AG09309 (cell line): Measurements from ENCODE around the gene RGS1.

ENCODE experiments used
- DNase-seq: peaks from one replicate; pipeline ENCODE4 v3.0.0-alpha.2; 2010; ENCODE audit warnings: low read depth
- H3K4me3 ChIP-seq: 2 replicates; pipeline ENCODE4 v1.5.1; 2011; ENCODE audit warnings: mild to moderate bottlenecking, low read depth, low read length, moderate library complexity; ENCODE audit not compliant: control insufficient read depth
- CTCF ChIP-seq: IDR thresholded peaks from 2 replicates; pipeline ENCODE4 v1.5.1; 2011; ENCODE audit warnings: mild to moderate bottlenecking, low read depth, low read length, inconsistent platforms; ENCODE audit not compliant: insufficient read depth, control insufficient read depth; ENCODE audit errors: missing control alignments

RGS1 gene

GRCh38 chr1:192546596-192547190, 28.9 kb upstream of the RGS1 start:
- no peak for DNase-seq
- TF ChIP-seq CTCF, result no peak

GRCh38 chr1:192547501-192547900, 28.1 kb upstream of the RGS1 start:
- no peak for TF ChIP-seq CTCF
- H3K4me3 ChIP-seq, result no peak overlapping the region
- no peak for DNase-seq

More at GRCh38 chr1:192546596-192547190, 28.9 kb upstream of the RGS1 start:
- H3K4me3 ChIP-seq, result no peak overlapping the region

- DNase-seq, result no peak
- no peak overlapping the region for H3K4me3 ChIP-seq
- TF ChIP-seq CTCF, result no peak
These were observed 25.6 kb upstream of the RGS1 start for GRCh38 chr1:192549937-192550336.

- peak; percentile 63 for DNase-seq
- H3K4me3 ChIP-seq, result no peak overlapping the region
- TF ChIP-seq CTCF, result no peak
These were observed 24.5 kb upstream of the RGS1 start for GRCh38 chr1:192550922-192551534.

- H3K4me3 ChIP-seq, result no peak overlapping the region
- no peak for TF ChIP-seq CTCF
- no peak for DNase-seq
These were observed 22.8 kb upstream of the RGS1 start for GRCh38 chr1:192552760-192553191.

- no peak for TF ChIP-seq CTCF
- DNase-seq, result no peak
- H3K4me3 ChIP-seq, result no peak overlapping the region
These were observed 21.8 kb upstream of the RGS1 start for GRCh38 chr1:192553741-192554140.
